Stomach (tissue), 9 donors: Measurements from ENCODE around the gene CD84. TPM values are rescaled to one million over a fixed set of nuclear protein-coding genes. Genes with fewer than 3 reads are reported as not detected.
"Not testable (repeated sequence)": the region's sequence is repeated elsewhere in the genome, so short reads cannot be mapped to it uniquely, and the experiment has no call there.

Experiments
- DNase-seq, 2 donors: peaks; one replicate each; pipeline versions ENCODE4 v3.0.0 to v3.0.0-alpha.2; 2013 to 2019
- H3K27ac ChIP-seq, 5 donors: fragments of 200-600 bp in 4 of 5; sonication (generic) in 4 of 5; one replicate each; pipeline ENCODE4 v1.5.1; 2013 to 2019; ENCODE audit warnings: mild to moderate bottlenecking in 1 of 5, moderate library complexity in 1 of 5
- H3K27me3 ChIP-seq, 3 donors: fragments of 200-600 bp; sonication (generic); one replicate each; pipeline ENCODE4 v1.5.1; 2017 to 2019; ENCODE audit warnings: mixed run types in 1 of 3
- H3K36me3 ChIP-seq, 4 donors: fragments of 200-600 bp; sonication (generic); 1 replicate in 3 of 4; 2 replicates in 1 of 4; pipeline ENCODE4 v1.5.1; 2016 to 2019
- H3K4me1 ChIP-seq, 4 donors: fragments of 200-600 bp; sonication (generic); one replicate each; pipeline ENCODE4 v1.5.1; 2016 to 2019
- H3K4me3 ChIP-seq, 4 donors: fragments of 200-600 bp; sonication (generic) in 3 of 4; one replicate each; pipeline ENCODE4 v1.5.1; 2016 to 2019; ENCODE audit warnings: mild to moderate bottlenecking in 1 of 4
- H3K9me3 ChIP-seq, 4 donors: fragments of 200-600 bp; sonication (generic); one replicate each; pipeline ENCODE4 v1.5.1; 2016 to 2019
- CTCF ChIP-seq, 7 experiments: fragments of 450-650 bp in 4 of 7; fragments of 200-600 bp in 3 of 7; sonication (generic) in 3 of 7; IDR thresholded peaks; one replicate each; pipeline ENCODE4 v1.5.1; 2016 to 2019; ENCODE audit warnings: antibody characterized with exemption in 7 of 7, control low read depth in 2 of 7, mild to moderate bottlenecking in 1 of 7
- EP300 ChIP-seq: sonication (generic); formaldehyde crosslinking; IDR thresholded peaks from one replicate; pipeline ENCODE4 v1.6.1; 2017; ENCODE audit warnings: antibody characterized with exemption
- POLR2A ChIP-seq, 4 donors: fragments of 450-650 bp; IDR thresholded peaks; one replicate each; pipeline ENCODE4 v1.6.1; 2016; ENCODE audit warnings: antibody characterized with exemption in 4 of 4, control low read depth in 2 of 4, mild to moderate bottlenecking in 1 of 4, moderate library complexity in 1 of 4
- POLR2AphosphoS5 ChIP-seq, 3 donors: sonication (generic); formaldehyde crosslinking; IDR thresholded peaks; one replicate each; pipeline ENCODE4 v1.6.1; 2016; ENCODE audit warnings: antibody characterized with exemption in 3 of 3
- WGBS, 5 donors: extraction: QIAGEN DNeasy Blood & Tissue Kit in 3 of 5; methylation state at CpG; one replicate each; pipeline versions ENCODE4 v1.1.5 to v1.1.7; 2013 to 2018; 5-methylcytosine and 5-hydroxymethylcytosine counted together
- intact Hi-C: fragments of 100-400 bp; cut with DNase I; formaldehyde crosslinking; loops from one replicate; pipeline ENCODE4 v1.15.1; 2023; ENCODE audit warnings: low total_unique reads
- polyA plus RNA-seq, 3 donors: library from polyadenylated mRNA; stranded (reverse); fragments of 200-250 nt; gene quantifications; one replicate each; pipeline ENCODE4 v1.2.3, GENCODE V29; 2013
- total RNA-seq, 5 donors: library from RNA; depleted of rRNA; stranded (reverse); fragments of >200 nt; gene quantifications; one replicate each; pipeline versions ENCODE4 v1.1.0 to v1.2.3, GENCODE V29; 2014 to 2016
- donor health status: healthy with polysubstance abuse.
- donor health status: Bipolar disorder and iron deficiency.
- donor health status: healthy.

The CD84 gene
- total and polyA plus RNA-seq, 8 donors, result 0.23 to 7.6 (median 1.7) TPM

GRCh38 chr1:160503087-160503486 lies 76.2 kb downstream of the CD84 start:
- intact Hi-C loops, result no loop called here
- TF ChIP-seq EP300, result no peak
- TF ChIP-seq POLR2A (IDR thresholded peaks at IDR 0.05), result no peak
- no peak for TF ChIP-seq POLR2AphosphoS5 (IDR thresholded peaks at IDR 0.05)
- TF ChIP-seq CTCF (IDR thresholded peaks at IDR 0.05), result no peak
- Histone ChIP-seq H3K27me3 (no peaks in the 10 kb centered on the region), H3K4me1 (no peaks in the 10 kb centered on the region), H3K27ac (no peak overlapping the region), H3K36me3 (no peaks in the 10 kb centered on the region), H3K9me3 (peaks cover 5 to 40% (median 12%) of the 10 kb centered on the region in 4 donors), H3K4me3 (no peak overlapping the region)
- DNase-seq, result no peak
- 93 to 96% (median 95%) methylated on average over 6 of the region's 6 CpGs for WGBS, 5 donors

GRCh38 chr1:160500321-160500990 lies 78.8 kb downstream of the CD84 start:
- TF ChIP-seq POLR2AphosphoS5 (IDR thresholded peaks at IDR 0.05), result no peak
- TF ChIP-seq POLR2A (IDR thresholded peaks at IDR 0.05), result no peak
- no peak for TF ChIP-seq EP300
- TF ChIP-seq CTCF (IDR thresholded peaks at IDR 0.05), result no peak
- Histone ChIP-seq H3K27me3 (no peaks in the 10 kb centered on the region), H3K4me3 (no peak overlapping the region), H3K27ac (no peak overlapping the region), H3K9me3 (peaks cover 0 to 19% (median 4%) of the 10 kb centered on the region in 4 donors), H3K4me1 (no peaks in the 10 kb centered on the region), H3K36me3 (no peaks in the 10 kb centered on the region)
- no peak for DNase-seq
- intact Hi-C loops, result no loop called here
- WGBS, 5 donors, result 52 to 78% (median 71%) methylated on average over 1 of the region's 1 CpG

DNA sequence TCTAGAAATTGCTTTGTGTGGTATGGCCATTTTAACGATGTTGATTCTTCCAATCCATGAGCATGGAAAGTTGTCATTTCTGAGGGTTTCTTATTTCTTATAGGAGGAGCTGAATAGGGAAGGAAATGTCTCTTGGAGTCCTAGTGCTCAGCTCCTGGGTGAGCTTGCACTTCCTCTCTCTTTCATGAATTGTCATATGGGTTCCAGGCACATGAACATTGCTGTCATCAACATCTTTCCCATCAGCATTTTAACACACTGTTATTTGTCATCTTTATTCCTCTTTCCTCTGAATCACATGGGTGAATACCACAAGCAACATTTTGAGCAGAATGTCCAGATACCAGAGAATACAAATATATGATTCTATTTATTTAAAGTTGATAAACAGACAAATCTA lies 79.7 kb downstream of the CD84 start:
- DNase-seq, result no peak
- no peak overlapping the region for H3K4me3 ChIP-seq
- H3K9me3 ChIP-seq, result peaks cover 0 to 15% (median under 1%) of the 10 kb centered on the region in 4 donors
- no peak for TF ChIP-seq EP300
- no peak for TF ChIP-seq POLR2A (IDR thresholded peaks at IDR 0.05)
- TF ChIP-seq POLR2AphosphoS5 (IDR thresholded peaks at IDR 0.05), result no peak
- TF ChIP-seq CTCF (IDR thresholded peaks at IDR 0.05), result no peak
- no peaks in the 10 kb centered on the region for H3K27me3 ChIP-seq
- no peaks in the 10 kb centered on the region for H3K36me3 ChIP-seq
- intact Hi-C loops, result no loop called here
- 88 to 95% (median 90%) methylated on average over 1 of the region's 1 CpG for WGBS, 5 donors
- H3K4me1 ChIP-seq, result no peaks in the 10 kb centered on the region
- H3K27ac ChIP-seq, result no peak overlapping the region

GRCh38 chr1:160498301-160499065 lies 80.8 kb downstream of the CD84 start:
- H3K36me3 ChIP-seq, H3K4me3 ChIP-seq, H3K4me1 ChIP-seq, DNase-seq, H3K27ac ChIP-seq, intact Hi-C loops, H3K27me3 ChIP-seq: not testable (repeated sequence)
- 79 to 97% (median 96%) methylated on average over 3 of the region's 3 CpGs for WGBS, 5 donors
- H3K9me3 ChIP-seq, result peaks cover 0 to 15% (median 2%) of the 10 kb centered on the region in 4 donors

GRCh38 chr1:160496334-160496733 lies 83.0 kb downstream of the CD84 start:
- Histone ChIP-seq H3K27ac (no peak overlapping the region), H3K9me3 (peaks cover 0 to 15% (median 2%) of the 10 kb centered on the region in 4 donors), H3K36me3 (no peaks in the 10 kb centered on the region), H3K4me3 (no peak overlapping the region), H3K27me3 (no peaks in the 10 kb centered on the region), H3K4me1 (no peaks in the 10 kb centered on the region)
- intact Hi-C loops, result no loop called here
- no peak for DNase-seq
- TF ChIP-seq POLR2A (IDR thresholded peaks at IDR 0.05) (no peak), POLR2AphosphoS5 (IDR thresholded peaks at IDR 0.05) (no peak), EP300 (no peak), CTCF (IDR thresholded peaks at IDR 0.05) (no peak)
- 82 to 88% (median 85%) methylated on average over 4 of the region's 4 CpGs for WGBS, 5 donors
